Fibroblast of lung (primary cell): ENCODE measurements around the gene GABBR2.

Source experiments
- EZH2 ChIP-seq: IDR thresholded peaks from 2 replicates; pipeline ENCODE4 v1.5.1; 2012; ENCODE audit warnings: low read length, control low read depth, mild to moderate bottlenecking; ENCODE audit errors: missing control alignments
- TF ChIP-seq, protein P1 (sequence below), 2 donors: IDR thresholded peaks in 1 of 2; conservative IDR thresholded peaks in 1 of 2; 1 replicate in 1 of 2; 2 replicates in 1 of 2; pipeline ENCODE4 v1.5.1; 2011 to 2012; ENCODE audit warnings: low read length in 2 of 2, control low read depth in 1 of 2, inconsistent platforms in 1 of 2, low read depth in 1 of 2, mild to moderate bottlenecking in 1 of 2

GRCh38 chr9:98518556-98518955, 190.2 kb downstream of the GABBR2 start:
- TF ChIP-seq, protein P1, sequence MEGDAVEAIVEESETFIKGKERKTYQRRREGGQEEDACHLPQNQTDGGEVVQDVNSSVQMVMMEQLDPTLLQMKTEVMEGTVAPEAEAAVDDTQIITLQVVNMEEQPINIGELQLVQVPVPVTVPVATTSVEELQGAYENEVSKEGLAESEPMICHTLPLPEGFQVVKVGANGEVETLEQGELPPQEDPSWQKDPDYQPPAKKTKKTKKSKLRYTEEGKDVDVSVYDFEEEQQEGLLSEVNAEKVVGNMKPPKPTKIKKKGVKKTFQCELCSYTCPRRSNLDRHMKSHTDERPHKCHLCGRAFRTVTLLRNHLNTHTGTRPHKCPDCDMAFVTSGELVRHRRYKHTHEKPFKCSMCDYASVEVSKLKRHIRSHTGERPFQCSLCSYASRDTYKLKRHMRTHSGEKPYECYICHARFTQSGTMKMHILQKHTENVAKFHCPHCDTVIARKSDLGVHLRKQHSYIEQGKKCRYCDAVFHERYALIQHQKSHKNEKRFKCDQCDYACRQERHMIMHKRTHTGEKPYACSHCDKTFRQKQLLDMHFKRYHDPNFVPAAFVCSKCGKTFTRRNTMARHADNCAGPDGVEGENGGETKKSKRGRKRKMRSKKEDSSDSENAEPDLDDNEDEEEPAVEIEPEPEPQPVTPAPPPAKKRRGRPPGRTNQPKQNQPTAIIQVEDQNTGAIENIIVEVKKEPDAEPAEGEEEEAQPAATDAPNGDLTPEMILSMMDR (conservative IDR thresholded peaks at IDR 0.05 in 1 of 2, IDR thresholded peaks at IDR 0.05 in 1 of 2; ENCODE audit: low read depth in 1 of 2, low read length in 2 of 2), result no peak
- TF ChIP-seq EZH2, result no peak
